PC-3 (cell line): Measurements from ENCODE around the gene TNIP1. TPM values are rescaled to one million over a fixed set of nuclear protein-coding genes. Genes with fewer than 3 reads are reported as not detected.

ENCODE experiments used
- ATAC-seq: fragments of 200-7000 bp; cut with Tn5 transposase; 2 replicates; pipeline ENCODE4 v1.9.1; 2020; ENCODE audit warnings: mild to moderate bottlenecking, moderate library complexity
- BruUV-seq: library from RNA; stranded (reverse); fragments of 400-500 nt; replicated peaks from 2 replicates; lab custom pipeline; 2021; lab: Mats Ljungman, UMichigan
- CTCF ChIA-PET: fragments of 300-600 bp; sonication (Branson Sonifier 250); formaldehyde crosslinking; loops from one replicate; lab custom pipeline; 2022; ENCODE audit warnings: antibody characterized with exemption; lab: Charles Lee
- POLR2A ChIA-PET: fragments of 300-600 bp; sonication (Branson Sonifier 250); formaldehyde crosslinking; loops from one replicate; lab custom pipeline; 2022; ENCODE audit warnings: antibody characterized with exemption; ENCODE audit not compliant: unreplicated experiment; lab: Charles Lee
- DNase-seq: peaks from one replicate; pipeline ENCODE4 v3.0.0-alpha.2; 2015
- H2AFZ ChIP-seq: fragments of 300-600 bp; sonication (generic); 2 replicates; pipeline ENCODE4 v1.6.0; 2016; ENCODE audit warnings: antibody characterized with exemption, low read length
- H3F3A ChIP-seq: fragments of 300-600 bp; sonication (generic); one replicate; pipeline ENCODE4 v1.6.0; 2017; ENCODE audit warnings: antibody characterized with exemption, low read length, control low read depth, mild to moderate bottlenecking; ENCODE audit not compliant: unreplicated experiment
- H3K27ac ChIP-seq: fragments of 300-600 bp; sonication (generic); 2 replicates; pipeline ENCODE4 v1.5.1; 2016; ENCODE audit warnings: mild to moderate bottlenecking, low read length
- H3K27me3 ChIP-seq: fragments of 300-600 bp; sonication (generic); 2 replicates; pipeline ENCODE4 v1.6.1; 2016; ENCODE audit warnings: low read length, mixed read lengths
- H3K36me3 ChIP-seq: fragments of 300-600 bp; sonication (generic); 2 replicates; pipeline ENCODE4 v1.6.1; 2016; ENCODE audit warnings: low read depth, mixed run types, low read length, mixed read lengths
- H3K4me1 ChIP-seq: fragments of 300-600 bp; sonication (generic); 2 replicates; pipeline ENCODE4 v1.5.1; 2016; ENCODE audit warnings: low read length; ENCODE audit not compliant: insufficient read depth
- H3K4me2 ChIP-seq: fragments of 300-600 bp; sonication (generic); 2 replicates; pipeline ENCODE4 v1.6.0; 2016; ENCODE audit warnings: low read length
- H3K4me3 ChIP-seq: fragments of 300-600 bp; sonication (generic); 2 replicates; pipeline ENCODE4 v1.5.1; 2016; ENCODE audit warnings: mild to moderate bottlenecking, low read length, mixed read lengths
- H3K79me2 ChIP-seq: fragments of 300-600 bp; sonication (generic); 2 replicates; pipeline ENCODE4 v1.6.1; 2017; ENCODE audit warnings: low read length, mixed read lengths
- H3K9ac ChIP-seq: fragments of 300-600 bp; sonication (generic); 2 replicates; pipeline ENCODE4 v1.6.0; 2016; ENCODE audit warnings: mild to moderate bottlenecking, low read length
- H3K9me2 ChIP-seq: fragments of 300-600 bp; sonication (generic); replicated peaks from 2 replicates; pipeline ENCODE4 v1.6.1; 2016; ENCODE audit warnings: mixed run types, low read length, mixed read lengths
- H3K9me3 ChIP-seq: fragments of 300-600 bp; sonication (generic); 2 replicates; pipeline ENCODE4 v1.6.1; 2016; ENCODE audit warnings: low read length, mixed read lengths
- H4K20me1 ChIP-seq: fragments of 300-600 bp; sonication (generic); 2 replicates; pipeline ENCODE4 v1.6.1; 2016; ENCODE audit warnings: low read length, mixed read lengths
- EZH2 ChIP-seq: fragments of 300-600 bp; sonication (generic); IDR thresholded peaks from one replicate; pipeline ENCODE4 v1.6.1; 2017; ENCODE audit warnings: antibody characterized with exemption, mild to moderate bottlenecking, low read length; ENCODE audit not compliant: unreplicated experiment
- EZH2phosphoT487 ChIP-seq: fragments of 300-600 bp; sonication (generic); IDR thresholded peaks from 2 replicates; pipeline ENCODE4 v1.6.1; 2018; ENCODE audit warnings: mild to moderate bottlenecking, antibody characterized with exemption, low read length, borderline replicate concordance
- intact Hi-C: fragments of 100-400 bp; cut with micrococcal nuclease; formaldehyde crosslinking; loops from 2 replicates; pipeline ENCODE4 v1.9.0; 2023
- total RNA-seq: library from RNA; depleted of rRNA; stranded (reverse); fragments of >200 nt; gene quantifications from 2 replicates; pipeline ENCODE4 v1.2.3, GENCODE V29; 2014
- TF ChIP-seq, protein P1 (sequence below): fragments of 300-600 bp; sonication (generic); conservative IDR thresholded peaks from 2 replicates; pipeline ENCODE4 v1.5.1; 2017; ENCODE audit warnings: antibody characterized with exemption, low read depth, mild to moderate bottlenecking, low read length

TNIP1 gene
- total RNA-seq, 1 experiment from 2014 or later = 90.0 TPM

DNA sequence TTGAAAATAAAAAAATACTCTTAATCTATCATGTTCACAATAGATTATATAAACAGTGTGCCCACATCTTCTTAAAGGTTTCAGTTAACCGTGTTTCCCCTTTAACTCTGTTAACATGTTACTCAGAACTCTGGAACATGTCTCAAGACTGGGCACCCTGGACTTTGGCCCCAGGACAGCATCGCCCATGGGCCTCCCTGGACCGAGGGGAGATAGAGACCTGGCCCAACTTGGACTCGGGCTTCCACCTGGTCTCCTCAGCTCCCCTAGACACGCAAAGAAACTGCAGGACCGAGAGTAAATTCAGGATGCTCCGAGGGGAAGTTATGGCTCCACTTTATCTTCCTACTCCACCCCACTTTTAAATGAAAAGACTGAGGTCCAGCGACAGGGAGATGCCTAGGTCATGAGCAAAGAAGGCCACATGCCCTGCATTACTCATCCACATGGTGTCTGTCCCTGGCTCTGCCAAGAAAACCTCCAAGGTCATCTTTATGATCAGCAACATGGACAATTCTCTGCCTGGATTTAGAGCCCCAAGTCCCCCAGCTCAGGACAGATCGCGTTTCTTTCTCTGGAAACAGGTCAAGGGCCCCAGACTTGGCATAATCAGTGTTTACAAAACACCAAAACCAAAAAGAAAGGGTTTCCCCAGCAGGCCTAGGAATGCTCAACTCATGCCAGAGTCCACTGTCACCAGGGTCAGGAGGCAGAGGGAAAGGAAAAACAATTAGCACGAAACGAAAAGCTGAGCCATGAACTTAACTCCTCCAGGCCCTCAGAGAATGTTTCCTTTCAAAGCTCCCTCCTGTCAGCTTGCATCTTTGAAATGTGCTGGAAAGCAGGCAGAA, 43.0 kb downstream of the TNIP1 start:
- Histone ChIP-seq H3K79me2 (no peaks in the 10 kb centered on the region), H3K9me3 (no peaks in the 10 kb centered on the region), H3K9ac (no peak overlapping the region), H3K27ac (peak overlapping the region; percentile 19), H3F3A (no peaks in the 10 kb centered on the region), H2AFZ (no peak overlapping the region), H3K4me1 (peaks cover 50% of the 10 kb centered on the region), H3K4me3 (no peak overlapping the region), H3K27me3 (no peaks in the 10 kb centered on the region), H3K9me2 (no peaks in the 10 kb centered on the region), H4K20me1 (no peaks in the 10 kb centered on the region), H3K4me2 (no peak overlapping the region), H3K36me3 (peaks cover 62% of the 10 kb centered on the region)
- no TSS peak for BruUV-seq
- ChIA-PET CTCF (interaction anchor here (0.5 kb wide), 1 partner anchor 36 kb away, joined by 3 read pairs; no protein-coding TSS in a partner anchor), POLR2A (no interaction called here)
- DNase-seq = no peak
- ATAC-seq = no peak
- intact Hi-C loops = no loop called here
- TF ChIP-seq, protein P1, sequence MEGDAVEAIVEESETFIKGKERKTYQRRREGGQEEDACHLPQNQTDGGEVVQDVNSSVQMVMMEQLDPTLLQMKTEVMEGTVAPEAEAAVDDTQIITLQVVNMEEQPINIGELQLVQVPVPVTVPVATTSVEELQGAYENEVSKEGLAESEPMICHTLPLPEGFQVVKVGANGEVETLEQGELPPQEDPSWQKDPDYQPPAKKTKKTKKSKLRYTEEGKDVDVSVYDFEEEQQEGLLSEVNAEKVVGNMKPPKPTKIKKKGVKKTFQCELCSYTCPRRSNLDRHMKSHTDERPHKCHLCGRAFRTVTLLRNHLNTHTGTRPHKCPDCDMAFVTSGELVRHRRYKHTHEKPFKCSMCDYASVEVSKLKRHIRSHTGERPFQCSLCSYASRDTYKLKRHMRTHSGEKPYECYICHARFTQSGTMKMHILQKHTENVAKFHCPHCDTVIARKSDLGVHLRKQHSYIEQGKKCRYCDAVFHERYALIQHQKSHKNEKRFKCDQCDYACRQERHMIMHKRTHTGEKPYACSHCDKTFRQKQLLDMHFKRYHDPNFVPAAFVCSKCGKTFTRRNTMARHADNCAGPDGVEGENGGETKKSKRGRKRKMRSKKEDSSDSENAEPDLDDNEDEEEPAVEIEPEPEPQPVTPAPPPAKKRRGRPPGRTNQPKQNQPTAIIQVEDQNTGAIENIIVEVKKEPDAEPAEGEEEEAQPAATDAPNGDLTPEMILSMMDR = no peak
- TF ChIP-seq EZH2phosphoT487 (no peak), EZH2 (no peak)

DNA sequence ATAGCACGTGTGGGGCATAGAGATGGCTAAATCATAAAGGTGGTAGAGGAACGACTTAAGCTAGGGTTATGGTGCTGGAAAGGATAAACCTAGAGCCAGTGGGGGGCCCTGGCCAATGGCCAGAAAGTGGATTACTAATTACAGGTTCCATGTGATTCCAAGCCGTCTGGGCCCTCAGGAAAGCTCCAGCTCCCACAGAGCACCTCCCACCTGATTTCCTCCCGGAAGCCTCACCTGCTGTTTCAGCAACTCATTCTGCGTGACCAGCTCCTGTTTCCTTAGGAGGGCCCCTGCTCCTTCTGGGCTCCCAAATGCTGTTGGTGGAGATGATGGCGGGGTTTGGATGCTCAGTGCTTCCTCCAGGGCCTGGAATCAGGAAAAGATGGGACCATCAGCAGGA, 44.3 kb downstream of the TNIP1 start:
- Histone ChIP-seq H3K4me2 (no peak overlapping the region), H3K9ac (no peak overlapping the region), H3K27me3 (no peaks in the 10 kb centered on the region), H3K4me1 (peaks cover 50% of the 10 kb centered on the region), H3K9me3 (no peaks in the 10 kb centered on the region), H3F3A (no peaks in the 10 kb centered on the region), H3K36me3 (peaks cover 63% of the 10 kb centered on the region), H3K27ac (no peak overlapping the region), H3K79me2 (no peaks in the 10 kb centered on the region), H3K9me2 (no peaks in the 10 kb centered on the region), H4K20me1 (no peaks in the 10 kb centered on the region), H2AFZ (no peak overlapping the region), H3K4me3 (no peak overlapping the region)
- intact Hi-C loops = no loop called here
- DNase-seq = no peak
- ChIA-PET POLR2A (no interaction called here), CTCF (interaction anchor here (0.5 to 0.7 kb wide), 2 partner anchors 90 to 409 kb away, joined by 3 to 5 read pairs; no protein-coding TSS in a partner anchor)
- no TSS peak for BruUV-seq
- no peak for TF ChIP-seq EZH2
- no peak for TF ChIP-seq EZH2phosphoT487
- TF ChIP-seq, protein P1 = no peak
- no peak for ATAC-seq
